H9 (cell line): ENCODE results near the gene RBBP7. TPM values are rescaled to one million over a fixed set of nuclear protein-coding genes. Genes with fewer than 3 reads are reported as not detected.

Experiments used
- DNase-seq: peaks from one replicate; pipeline ENCODE4 v3.0.0-alpha.2; 2017
- H2AFZ ChIP-seq: one replicate; pipeline ENCODE4 v1.6.1; 2013; ENCODE audit warnings: mild to moderate bottlenecking, low read length, control low read depth, moderate library complexity
- H2AK5ac ChIP-seq: 2 replicates; pipeline ENCODE4 v1.6.1; 2013; ENCODE audit warnings: low read length, control low read depth, mixed read lengths; ENCODE audit not compliant: insufficient read length
- H2BK120ac ChIP-seq: one replicate; pipeline ENCODE4 v1.6.1; 2013; ENCODE audit warnings: low read depth, mild to moderate bottlenecking, low read length, control low read depth, inconsistent platforms; ENCODE audit not compliant: poor library complexity, severe bottlenecking
- H2BK12ac ChIP-seq: 2 replicates; pipeline ENCODE4 v1.6.1; 2013; ENCODE audit warnings: low read length, control low read depth, mixed read lengths, low read depth; ENCODE audit not compliant: insufficient read length
- H2BK15ac ChIP-seq: 2 replicates; pipeline ENCODE4 v1.6.1; 2013; ENCODE audit warnings: low read depth, low read length, control low read depth
- H2BK20ac ChIP-seq: one replicate; pipeline ENCODE4 v1.6.1; 2013; ENCODE audit warnings: low read depth, mild to moderate bottlenecking, low read length, control low read depth, inconsistent platforms; ENCODE audit not compliant: poor library complexity, severe bottlenecking
- H2BK5ac ChIP-seq: 2 replicates; pipeline ENCODE4 v1.6.1; 2013; ENCODE audit warnings: low read length, control low read depth, mixed read lengths; ENCODE audit not compliant: insufficient read length
- H3K14ac ChIP-seq: 2 replicates; pipeline ENCODE4 v1.6.1; 2013; ENCODE audit warnings: low read length, control low read depth; ENCODE audit not compliant: insufficient read depth
- H3K18ac ChIP-seq: 2 replicates; pipeline ENCODE4 v1.6.1; 2013; ENCODE audit warnings: low read depth, mild to moderate bottlenecking, mixed read lengths, low read length, control low read depth; ENCODE audit not compliant: insufficient read length
- H3K23ac ChIP-seq: 2 replicates; pipeline ENCODE4 v1.6.1; 2013; ENCODE audit warnings: low read length, control low read depth, mixed read lengths, low read depth; ENCODE audit not compliant: insufficient read length
- H3K23me2 ChIP-seq: 2 replicates; pipeline ENCODE4 v1.6.1; 2013; ENCODE audit warnings: low read depth, mild to moderate bottlenecking, mixed read lengths, low read length, control low read depth; ENCODE audit not compliant: insufficient read length, poor library complexity, severe bottlenecking
- H3K27ac ChIP-seq: 2 replicates; pipeline ENCODE4 v1.5.1; 2013; ENCODE audit warnings: low read length, control low read depth, mixed read lengths, low read depth; ENCODE audit not compliant: insufficient read length
- H3K27me3 ChIP-seq: 2 replicates; pipeline ENCODE4 v1.6.1; 2013; ENCODE audit warnings: low read length, control low read depth, inconsistent platforms; ENCODE audit not compliant: insufficient read depth
- H3K4ac ChIP-seq: 2 replicates; pipeline ENCODE4 v1.6.1; 2013; ENCODE audit warnings: low read depth, mild to moderate bottlenecking, control low read depth, inconsistent platforms, low read length, moderate library complexity
- H3K4me1 ChIP-seq: 2 replicates; pipeline ENCODE4 v1.6.1; 2013; ENCODE audit warnings: low read length, control low read depth, inconsistent platforms; ENCODE audit not compliant: insufficient read depth
- H3K4me2 ChIP-seq: 2 replicates; pipeline ENCODE4 v1.6.1; 2013; ENCODE audit warnings: low read length, control low read depth, mixed read lengths; ENCODE audit not compliant: insufficient read length, insufficient read depth
- H3K56ac ChIP-seq: 2 replicates; pipeline ENCODE4 v1.6.1; 2013; ENCODE audit warnings: low read depth, mild to moderate bottlenecking, mixed read lengths, low read length, control low read depth; ENCODE audit not compliant: insufficient read length
- H3K79me1 ChIP-seq: 2 replicates; pipeline ENCODE4 v1.6.1; 2013; ENCODE audit warnings: low read depth, mild to moderate bottlenecking, moderate library complexity, low read length, control low read depth, inconsistent platforms; ENCODE audit not compliant: insufficient read depth, poor library complexity, severe bottlenecking
- H3K79me2 ChIP-seq: 2 replicates; pipeline ENCODE4 v1.6.1; 2013; ENCODE audit warnings: low read length, control low read depth, inconsistent platforms; ENCODE audit not compliant: insufficient read depth
- H3K9ac ChIP-seq: 2 replicates; pipeline ENCODE4 v1.6.1; 2013; ENCODE audit warnings: low read length, control low read depth, mixed read lengths; ENCODE audit not compliant: insufficient read length; ENCODE audit errors: extremely low read depth
- H3K9me3 ChIP-seq: one replicate; pipeline ENCODE4 v1.6.1; 2013; ENCODE audit warnings: low read depth, low read length, inconsistent platforms; ENCODE audit not compliant: control insufficient read depth
- H3T11ph ChIP-seq: one replicate; pipeline ENCODE4 v1.6.1; 2013; ENCODE audit warnings: mild to moderate bottlenecking, low read length, control low read depth, inconsistent platforms
- H4K20me1 ChIP-seq: one replicate; pipeline ENCODE4 v1.6.1; 2013; ENCODE audit not compliant: control insufficient read depth, insufficient read length, insufficient read depth
- H4K5ac ChIP-seq: 2 replicates; pipeline ENCODE4 v1.6.1; 2013; ENCODE audit warnings: low read depth, mild to moderate bottlenecking, mixed read lengths, low read length, control low read depth; ENCODE audit not compliant: insufficient read length
- H4K8ac ChIP-seq: replicated peaks from 2 replicates; pipeline ENCODE4 v1.6.1; 2013; ENCODE audit warnings: low read length, control low read depth, mixed read lengths, low read depth; ENCODE audit not compliant: insufficient read length
- H4K91ac ChIP-seq: 2 replicates; pipeline ENCODE4 v1.6.1; 2013; ENCODE audit warnings: low read depth, mild to moderate bottlenecking, moderate library complexity, mixed read lengths, low read length, control low read depth; ENCODE audit not compliant: insufficient read length
- H3K27ac Mint-ChIP-seq, 3 experiments: 2 replicates in 2 of 3; 3 replicates in 1 of 3; pipeline ENCODE4 v1.8.0; 2020 to 2021; ENCODE audit warnings: mixed read lengths in 3 of 3, mild to moderate bottlenecking in 1 of 3, moderate library complexity in 1 of 3
- H3K27me3 Mint-ChIP-seq: 2 replicates; pipeline ENCODE4 v1.8.0; 2021; ENCODE audit warnings: low read depth, mild to moderate bottlenecking, moderate library complexity, mixed read lengths
- H3K36me3 Mint-ChIP-seq, 3 experiments: 2 replicates in 2 of 3; 3 replicates in 1 of 3; pipeline ENCODE4 v1.8.0; 2020 to 2021; ENCODE audit warnings: low read depth in 3 of 3, mixed read lengths in 3 of 3; ENCODE audit not compliant: insufficient read depth in 1 of 3
- H3K4me1 Mint-ChIP-seq, 2 experiments: 2 replicates each; pipeline ENCODE4 v1.8.0; 2020; ENCODE audit warnings: mixed read lengths in 2 of 2
- H3K4me3 Mint-ChIP-seq, 2 experiments: 2 replicates in 1 of 2; 3 replicates in 1 of 2; pipeline ENCODE4 v1.8.0; 2020 to 2021; ENCODE audit warnings: mild to moderate bottlenecking in 2 of 2, mixed read lengths in 2 of 2, moderate library complexity in 1 of 2
- H3K9me3 Mint-ChIP-seq, 2 experiments: 2 replicates in 1 of 2; 3 replicates in 1 of 2; pipeline ENCODE4 v1.8.0; 2020; ENCODE audit warnings: mild to moderate bottlenecking in 2 of 2, mixed read lengths in 2 of 2, moderate library complexity in 1 of 2
- total RNA-seq: library from RNA; stranded (reverse); gene quantifications from 2 replicates; pipeline ENCODE4 v1.2.1, GENCODE V29; 2021
- TF ChIP-seq, protein P1 (sequence below): fragments of 200-600 bp; sonication (generic); conservative IDR thresholded peaks from 3 replicates; pipeline ENCODE4 v1.8.0; 2021; ENCODE audit warnings: antibody characterized with exemption, mild to moderate bottlenecking

Gene RBBP7
- total RNA-seq, 1 experiment from 2014 or later: 249 TPM

DNA sequence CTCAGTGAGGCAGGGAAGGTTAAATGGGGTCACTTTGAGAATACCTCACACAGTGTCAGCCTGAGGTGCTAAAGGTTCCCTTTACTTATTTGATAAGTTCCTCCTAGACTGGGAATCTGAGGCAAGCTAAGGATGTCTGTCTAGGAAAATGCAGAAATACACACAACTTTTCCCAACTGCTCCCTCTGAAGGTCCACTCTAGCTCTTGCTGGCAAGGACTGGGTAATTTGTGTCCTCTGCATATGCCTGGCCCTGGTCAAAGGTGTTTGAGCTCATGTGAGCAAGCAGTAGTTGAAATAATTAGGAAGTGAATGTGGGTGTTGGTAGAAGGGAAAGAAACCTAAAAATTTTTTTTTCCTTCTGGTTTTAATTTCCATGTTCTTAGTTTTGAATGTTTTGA lies 62.6 kb downstream of the RBBP7 start:
- H4K20me1 ChIP-seq: no peaks in the 10 kb centered on the region
- H3K56ac ChIP-seq: no peak overlapping the region
- H2BK15ac ChIP-seq: no peak overlapping the region
- H3K27ac Mint-ChIP-seq: no peak overlapping the region; a peak in 1 of 7 replicates
- TF ChIP-seq, protein P1, sequence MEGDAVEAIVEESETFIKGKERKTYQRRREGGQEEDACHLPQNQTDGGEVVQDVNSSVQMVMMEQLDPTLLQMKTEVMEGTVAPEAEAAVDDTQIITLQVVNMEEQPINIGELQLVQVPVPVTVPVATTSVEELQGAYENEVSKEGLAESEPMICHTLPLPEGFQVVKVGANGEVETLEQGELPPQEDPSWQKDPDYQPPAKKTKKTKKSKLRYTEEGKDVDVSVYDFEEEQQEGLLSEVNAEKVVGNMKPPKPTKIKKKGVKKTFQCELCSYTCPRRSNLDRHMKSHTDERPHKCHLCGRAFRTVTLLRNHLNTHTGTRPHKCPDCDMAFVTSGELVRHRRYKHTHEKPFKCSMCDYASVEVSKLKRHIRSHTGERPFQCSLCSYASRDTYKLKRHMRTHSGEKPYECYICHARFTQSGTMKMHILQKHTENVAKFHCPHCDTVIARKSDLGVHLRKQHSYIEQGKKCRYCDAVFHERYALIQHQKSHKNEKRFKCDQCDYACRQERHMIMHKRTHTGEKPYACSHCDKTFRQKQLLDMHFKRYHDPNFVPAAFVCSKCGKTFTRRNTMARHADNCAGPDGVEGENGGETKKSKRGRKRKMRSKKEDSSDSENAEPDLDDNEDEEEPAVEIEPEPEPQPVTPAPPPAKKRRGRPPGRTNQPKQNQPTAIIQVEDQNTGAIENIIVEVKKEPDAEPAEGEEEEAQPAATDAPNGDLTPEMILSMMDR: peak; percentile 42
- no peaks in the 10 kb centered on the region for H3K27me3 Mint-ChIP-seq
- H3K4me1 Mint-ChIP-seq: peaks cover 20 to 24% of the 10 kb centered on the region in 2 experiments
- peaks cover 15 to 38% (median 26%) of the 10 kb centered on the region in 3 experiments; a peak in 6 of 7 replicates for H3K36me3 Mint-ChIP-seq
- DNase-seq: no peak
- H4K91ac ChIP-seq: no peak overlapping the region
- no peak overlapping the region for H3K27ac ChIP-seq
- no peak overlapping the region for H3K23ac ChIP-seq
- H3K4me3 Mint-ChIP-seq: no peak overlapping the region
- no peak overlapping the region for H3K14ac ChIP-seq
- H3K4me2 ChIP-seq: no peak overlapping the region
- H3K79me1 ChIP-seq: peaks cover 17% of the 10 kb centered on the region
- H3K79me2 ChIP-seq: peaks cover 35% of the 10 kb centered on the region; the same call in 1 of the 2 replicates
- no peak overlapping the region for H2AK5ac ChIP-seq
- no peaks in the 10 kb centered on the region for H3K23me2 ChIP-seq
- H2BK5ac ChIP-seq: no peak overlapping the region
- no peaks in the 10 kb centered on the region; the same call in 1 of the 2 replicates for H3K4me1 ChIP-seq
- H3K27me3 ChIP-seq: no peaks in the 10 kb centered on the region
- H3K9me3 ChIP-seq: no peaks in the 10 kb centered on the region
- no peak overlapping the region for H2BK12ac ChIP-seq
- no peaks in the 10 kb centered on the region for H3K9me3 Mint-ChIP-seq
- no peak overlapping the region for H2BK120ac ChIP-seq
- H3K9ac ChIP-seq: no peak overlapping the region
- H2BK20ac ChIP-seq: no peak overlapping the region
- no peak overlapping the region for H4K5ac ChIP-seq
- H2AFZ ChIP-seq: no peak overlapping the region
- H3K18ac ChIP-seq: no peak overlapping the region
- no peak overlapping the region for H3K4ac ChIP-seq
- no peak overlapping the region for H3T11ph ChIP-seq
- H4K8ac ChIP-seq: no peak overlapping the region
